ENCODE results near the gene MAP3K5.

MAP3K5 gene

GRCh38 chr6:136604928-136605510 is 187.3 kb downstream of the MAP3K5 start:
- TF ChIP-seq CTCF (IDR thresholded peaks at IDR 0.05; ENCODE audit: borderline replicate concordance, insufficient read depth, low read depth, low read length), result no peak
- no peak overlapping the region for H3K4me3 ChIP-seq (ENCODE audit: low read depth, low read length)

GRCh38 chr6:136604328-136604825 is 187.9 kb downstream of the MAP3K5 start:
- H3K4me3 ChIP-seq (ENCODE audit: low read depth, low read length), result no peak overlapping the region
- TF ChIP-seq CTCF (IDR thresholded peaks at IDR 0.05; ENCODE audit: borderline replicate concordance, insufficient read depth, low read depth, low read length), result no peak

- no peak overlapping the region for H3K4me3 ChIP-seq (ENCODE audit: low read depth, low read length)
- no peak for TF ChIP-seq CTCF (IDR thresholded peaks at IDR 0.05; ENCODE audit: borderline replicate concordance, insufficient read depth, low read depth, low read length)
Measured at GRCh38 chr6:136600818-136601217, 191.5 kb downstream of the MAP3K5 start.

- no peak overlapping the region for H3K4me3 ChIP-seq (ENCODE audit: low read depth, low read length)
- no peak for TF ChIP-seq CTCF (IDR thresholded peaks at IDR 0.05; ENCODE audit: borderline replicate concordance, insufficient read depth, low read depth, low read length)
Measured at GRCh38 chr6:136599329-136600011, 192.8 kb downstream of the MAP3K5 start.

GRCh38 chr6:136598048-136598447 is 194.2 kb downstream of the MAP3K5 start:
- no peak for TF ChIP-seq CTCF (IDR thresholded peaks at IDR 0.05; ENCODE audit: borderline replicate concordance, insufficient read depth, low read depth, low read length)

GRCh38 chr6:136594671-136595070 is 197.6 kb downstream of the MAP3K5 start:
- H3K4me3 ChIP-seq (ENCODE audit: low read depth, low read length), result no peak overlapping the region
- TF ChIP-seq CTCF (IDR thresholded peaks at IDR 0.05; ENCODE audit: borderline replicate concordance, insufficient read depth, low read depth, low read length), result no peak

More at GRCh38 chr6:136598048-136598447, 194.2 kb downstream of the MAP3K5 start:
- no peak overlapping the region for H3K4me3 ChIP-seq (ENCODE audit: low read depth, low read length)

All from GM12875 (cell line).